Subcutaneous adipose tissue (tissue), 4 donors: ENCODE measurements around the gene SGCG. TPM values are rescaled to one million over a fixed set of nuclear protein-coding genes. Genes with fewer than 3 reads are reported as not detected.

Experiments used
- CTCF ChIP-seq: fragments of 450-650 bp; IDR thresholded peaks from one replicate; pipeline ENCODE4 v1.5.1; 2016; ENCODE audit warnings: low read depth, mild to moderate bottlenecking, control low read depth, antibody characterized with exemption, moderate library complexity
- total RNA-seq, 4 donors: library from RNA; depleted of rRNA; stranded (reverse); fragments of >200 nt; gene quantifications; one replicate each; pipeline ENCODE4 v1.1.0, GENCODE V29; 2016

The SGCG gene
- total RNA-seq, 4 donors from 2014 or later = 0.82 to 10.3 (median 5.2) TPM

DNA sequence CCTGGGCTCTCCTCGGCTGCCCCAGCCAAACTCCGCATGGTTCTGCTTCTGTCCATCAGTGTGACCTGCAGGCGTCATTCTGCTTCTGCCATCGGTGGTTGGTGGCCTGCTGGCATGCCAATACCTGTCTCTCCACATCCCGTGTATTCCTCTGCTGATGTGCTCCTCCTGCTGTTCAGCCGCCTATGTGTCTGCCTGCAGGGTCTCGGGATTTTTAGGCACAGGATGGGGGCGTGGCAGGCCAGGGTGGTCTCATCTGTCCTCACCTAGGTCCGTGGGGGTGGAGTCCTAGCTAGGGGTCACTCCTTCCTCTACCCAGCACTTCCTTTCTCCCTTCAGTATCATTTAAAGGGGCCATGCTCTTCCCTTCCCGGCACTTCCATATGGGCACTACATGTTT, 33.0 kb upstream of the SGCG start:
- no peak for TF ChIP-seq CTCF

DNA sequence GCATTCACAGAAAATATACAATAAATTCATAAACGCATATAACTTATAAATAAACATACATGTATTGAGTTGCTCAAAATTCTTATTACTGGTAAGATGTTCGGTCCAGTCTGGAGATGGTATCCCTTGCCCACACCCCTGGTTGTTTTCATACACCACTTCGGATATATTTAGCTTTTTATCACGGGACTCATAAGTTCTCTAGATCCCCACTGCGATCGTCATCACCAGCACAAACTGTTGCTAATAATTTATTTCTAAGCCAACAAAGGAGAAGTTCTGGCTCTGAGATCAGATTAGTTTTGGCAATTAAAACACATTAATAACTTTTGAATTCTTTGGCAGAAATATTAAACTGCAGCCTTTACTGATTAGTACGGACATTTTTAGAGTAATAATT, 23.0 kb upstream of the SGCG start:
- no peak for TF ChIP-seq CTCF

- TF ChIP-seq CTCF = no peak
Measured at GRCh38 chr13:23159205-23159759, 21.5 kb upstream of the SGCG start.

DNA sequence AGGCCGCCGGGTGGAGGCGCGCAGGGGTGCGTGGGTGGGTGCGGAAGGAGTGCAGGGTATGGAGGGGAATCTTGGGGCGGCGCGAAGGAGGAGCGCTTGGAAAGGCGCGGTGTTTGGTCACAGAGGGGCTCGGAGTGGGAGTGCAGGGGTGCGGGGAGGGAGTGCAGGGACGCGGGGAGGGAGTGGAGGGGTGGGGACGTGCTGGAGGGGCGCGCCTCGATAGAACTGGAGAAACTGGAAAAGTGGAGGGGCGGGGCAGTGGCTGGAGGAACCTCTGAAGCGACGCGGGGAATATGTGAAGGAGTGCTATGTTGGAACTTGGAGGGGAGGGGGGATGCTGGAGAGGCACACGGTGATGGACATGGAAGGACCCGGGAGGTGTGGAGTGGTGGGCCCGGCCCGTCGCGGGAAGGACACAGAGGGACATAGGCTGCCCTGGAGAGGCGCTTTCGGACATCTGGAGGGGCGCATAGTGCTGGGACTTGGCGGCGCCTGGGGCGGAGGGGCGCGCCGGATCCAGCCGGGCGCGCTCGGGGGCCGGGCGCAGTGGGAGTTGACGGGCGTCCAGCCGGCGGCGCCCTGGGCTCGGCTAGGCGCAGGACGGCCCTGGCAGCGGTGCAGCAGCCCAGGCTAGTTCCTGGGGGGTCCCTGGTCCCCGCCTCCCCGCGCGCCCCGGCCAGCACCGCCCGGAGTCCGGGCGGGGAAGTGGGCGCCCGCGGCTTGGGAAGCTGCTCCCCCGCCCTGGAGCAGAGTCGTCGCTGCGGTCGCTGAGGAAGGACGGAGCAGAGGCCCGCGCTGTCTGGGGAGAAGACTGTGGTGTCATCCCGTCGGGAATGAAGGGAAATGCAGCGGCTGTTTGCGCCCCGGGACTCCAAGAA, 20.8 kb upstream of the SGCG start:
- TF ChIP-seq CTCF = no peak

GRCh38 chr13:23160638-23161480, 19.9 kb upstream of the SGCG start:
- TF ChIP-seq CTCF = no peak

- TF ChIP-seq CTCF = no peak
Measured at GRCh38 chr13:23161481-23161825, 19.3 kb upstream of the SGCG start.

DNA sequence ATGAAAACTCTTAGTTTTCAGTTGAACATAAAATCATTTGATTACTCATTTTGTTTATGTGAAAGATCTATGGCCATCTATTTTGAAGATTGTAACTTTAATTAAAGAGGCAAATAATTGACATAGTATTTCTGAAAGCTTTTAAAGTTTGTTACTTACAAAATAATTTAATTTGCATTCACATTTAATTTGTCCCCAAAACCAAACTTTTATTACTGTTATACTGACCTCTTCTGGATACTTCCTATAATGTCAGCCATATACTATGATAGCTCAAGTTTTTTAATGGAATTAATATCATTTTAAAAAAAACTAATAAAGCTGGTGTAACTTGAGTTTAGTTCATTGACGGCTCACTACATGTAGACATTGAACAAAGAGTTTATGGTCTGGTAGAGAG, 4.9 kb upstream of the SGCG start:
- TF ChIP-seq CTCF = no peak
